Panc1 (cell line): ENCODE results near the gene CD93. TPM values are rescaled to one million over a fixed set of nuclear protein-coding genes. Genes with fewer than 3 reads are reported as not detected.

Experiments used
- ATAC-seq: fragments of 200-7000 bp; cut with Tn5 transposase; 2 replicates; pipeline ENCODE4 v1.9.1; 2020; ENCODE audit warnings: mild to moderate bottlenecking, moderate library complexity
- BruUV-seq: library from RNA; stranded (reverse); fragments of 400-500 nt; replicated peaks from 2 replicates; lab custom pipeline; 2021; lab: Mats Ljungman, UMichigan
- CTCF ChIA-PET: fragments of 300-600 bp; sonication (Branson Sonifier 250); formaldehyde crosslinking; loops from one replicate; lab custom pipeline; 2022; ENCODE audit warnings: antibody characterized with exemption; lab: Charles Lee
- POLR2A ChIA-PET: fragments of 300-600 bp; sonication (Branson Sonifier 250); formaldehyde crosslinking; loops from one replicate; lab custom pipeline; 2022; ENCODE audit warnings: antibody characterized with exemption; lab: Charles Lee
- DNase-seq: peaks from one replicate; pipeline ENCODE4 v3.0.0-alpha.2; 2010; ENCODE audit warnings: low read depth, low spot score
- H3K27ac ChIP-seq: 2 replicates; pipeline ENCODE4 v1.5.1; 2011; ENCODE audit warnings: mild to moderate bottlenecking, low read length, inconsistent platforms
- H3K27me3 ChIP-seq: fragments of 200-500 bp; sonication (Bioruptor generic); 2 replicates; pipeline ENCODE4 v1.6.0; 2014; ENCODE audit warnings: low read length, inconsistent platforms; ENCODE audit not compliant: control insufficient read depth, insufficient read depth
- H3K36me3 ChIP-seq: fragments of 200-500 bp; sonication (Bioruptor generic); 2 replicates; pipeline ENCODE4 v1.5.1; 2014; ENCODE audit warnings: inconsistent platforms, mild to moderate bottlenecking, low read length, moderate library complexity; ENCODE audit not compliant: control insufficient read depth, insufficient read depth
- H3K4me1 ChIP-seq: 2 replicates; pipeline ENCODE4 v1.5.1; 2011; ENCODE audit warnings: inconsistent platforms, mild to moderate bottlenecking, low read length, moderate library complexity; ENCODE audit not compliant: control insufficient read depth, insufficient read depth
- H3K4me3 ChIP-seq, 2 experiments: 2 replicates each; pipeline ENCODE4 v1.5.1; 2011 to 2012; ENCODE audit warnings: low read depth in 2 of 2, low read length in 2 of 2, mild to moderate bottlenecking in 2 of 2, inconsistent platforms in 1 of 2, moderate library complexity in 1 of 2
- H3K9me3 ChIP-seq: fragments of 200-500 bp; sonication (Bioruptor generic); 2 replicates; pipeline ENCODE4 v1.5.1; 2014; ENCODE audit warnings: low read depth, mild to moderate bottlenecking, inconsistent platforms, low read length, moderate library complexity; ENCODE audit not compliant: control insufficient read depth, insufficient read depth
- POLR2AphosphoS5 ChIP-seq: IDR thresholded peaks from 2 replicates; pipeline ENCODE4 v1.6.1; 2012; ENCODE audit warnings: mild to moderate bottlenecking, low read depth, low read length, moderate library complexity
- SIN3A ChIP-seq: IDR thresholded peaks from 2 replicates; pipeline ENCODE4 v1.6.1; 2012; ENCODE audit warnings: low read depth, mild to moderate bottlenecking, low read length, moderate library complexity, borderline replicate concordance; ENCODE audit not compliant: insufficient read depth
- TCF7L2 ChIP-seq: IDR thresholded peaks from 2 replicates; pipeline ENCODE4 v1.6.1; 2011; ENCODE audit warnings: mild to moderate bottlenecking, low read depth, low read length, inconsistent platforms
- in situ Hi-C: cut with HindIII; loops from 2 replicates; pipeline ENCODE4 v1.10.0; 2016; ENCODE audit warnings: low sequenced_read_pairs, low pct_unique_long_range_greater_than_20kb
- intact Hi-C: fragments of 100-400 bp; cut with micrococcal nuclease; formaldehyde crosslinking; loops from one replicate; pipeline ENCODE4 v1.10.0; 2022; ENCODE audit not compliant: unreplicated experiment
- total RNA-seq: library from RNA; stranded (reverse); gene quantifications from one replicate; pipeline ENCODE4 v1.2.1, GENCODE V29; 2021; ENCODE audit not compliant: unreplicated experiment
- TF ChIP-seq, protein P1 (sequence below), 2 experiments: IDR thresholded peaks; 2 replicates each; pipeline ENCODE4 v1.6.1; 2011 to 2012; ENCODE audit warnings: low read depth in 2 of 2, control low read depth in 1 of 2, low read length in 1 of 2, mild to moderate bottlenecking in 1 of 2, moderate library complexity in 1 of 2; ENCODE audit not compliant: insufficient read depth in 1 of 2
- TF ChIP-seq, protein P2 (sequence below): fragments of 450-650 bp; IDR thresholded peaks from 2 replicates; pipeline ENCODE4 v1.5.1; 2017; ENCODE audit warnings: mild to moderate bottlenecking

Gene CD93
- total RNA-seq, 1 experiment from 2014 or later = 0.10 TPM

DNA sequence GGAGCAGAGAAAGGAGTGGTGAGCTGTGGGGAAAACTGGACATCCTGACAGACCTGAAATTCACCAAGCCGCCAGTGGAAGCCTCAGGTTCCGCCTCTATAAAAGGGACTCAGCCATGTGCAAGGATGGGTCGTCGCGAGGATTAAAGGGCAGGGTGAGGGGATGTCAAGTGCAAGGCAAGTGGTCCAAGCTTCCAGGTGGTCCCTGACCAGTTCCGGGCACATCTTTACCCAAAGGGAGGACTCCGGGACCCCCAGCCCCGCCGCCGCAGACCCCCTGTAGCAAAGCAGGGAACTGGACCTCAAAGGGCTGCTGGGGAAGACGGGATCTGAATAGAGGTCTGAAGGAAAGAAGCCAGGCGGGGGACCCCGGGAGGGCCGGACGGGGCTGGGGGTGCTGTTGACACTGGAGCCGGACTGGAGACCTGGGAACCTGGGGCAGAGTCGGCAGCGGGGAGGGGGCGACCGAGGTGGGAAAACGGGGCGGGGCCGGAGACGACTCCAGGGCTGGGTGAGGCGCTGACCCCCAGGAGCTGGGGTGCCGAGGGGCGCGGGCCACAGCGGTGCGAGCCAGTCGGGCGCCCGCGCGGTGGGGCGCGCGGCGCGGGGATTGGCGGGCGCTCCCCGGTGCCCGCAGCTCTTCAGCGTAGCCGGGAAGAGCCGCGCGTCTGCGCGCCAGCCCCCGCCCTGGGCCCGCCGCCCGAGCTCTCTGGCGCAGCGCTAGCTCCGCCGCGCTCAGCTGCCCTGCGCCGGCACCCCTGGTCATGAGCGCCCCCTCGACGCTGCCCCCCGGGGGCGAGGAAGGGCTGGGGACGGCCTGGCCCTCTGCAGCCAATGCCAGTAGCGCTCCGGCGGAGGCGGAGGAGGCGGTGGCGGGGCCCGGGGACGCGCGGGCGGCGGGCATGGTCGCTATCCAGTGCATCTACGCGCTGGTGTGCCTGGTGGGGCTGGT is 51.1 kb downstream of the CD93 start, which contains the start of gene SSTR4:
TSS of gene SSTR4 (plus strand) at position 592 of the 951 bp plus-strand sequence. CDS start at position 764, 172 bp downstream.
- Histone ChIP-seq H3K9me3 (no peaks in the 10 kb centered on the region), H3K27ac (no peak within 1 kb of the TSS), H3K36me3 (no peaks in the 10 kb centered on the region), H3K4me1 (no peaks in the 10 kb centered on the region), H3K27me3 (peaks cover 11% of the 10 kb centered on the region), H3K4me3 (no peak within 1 kb of the TSS)
- ATAC-seq (0 out of 2 replicates have a peak, but pooled peaks have one; percentile 24), DNase-seq (no peak)
- ChIA-PET POLR2A (no interaction called here), CTCF (no interaction called here)
- intact Hi-C loops (no loop called here), in situ Hi-C loops (no loop called here)
- no TSS peak for BruUV-seq
- TF ChIP-seq, protein P1, sequence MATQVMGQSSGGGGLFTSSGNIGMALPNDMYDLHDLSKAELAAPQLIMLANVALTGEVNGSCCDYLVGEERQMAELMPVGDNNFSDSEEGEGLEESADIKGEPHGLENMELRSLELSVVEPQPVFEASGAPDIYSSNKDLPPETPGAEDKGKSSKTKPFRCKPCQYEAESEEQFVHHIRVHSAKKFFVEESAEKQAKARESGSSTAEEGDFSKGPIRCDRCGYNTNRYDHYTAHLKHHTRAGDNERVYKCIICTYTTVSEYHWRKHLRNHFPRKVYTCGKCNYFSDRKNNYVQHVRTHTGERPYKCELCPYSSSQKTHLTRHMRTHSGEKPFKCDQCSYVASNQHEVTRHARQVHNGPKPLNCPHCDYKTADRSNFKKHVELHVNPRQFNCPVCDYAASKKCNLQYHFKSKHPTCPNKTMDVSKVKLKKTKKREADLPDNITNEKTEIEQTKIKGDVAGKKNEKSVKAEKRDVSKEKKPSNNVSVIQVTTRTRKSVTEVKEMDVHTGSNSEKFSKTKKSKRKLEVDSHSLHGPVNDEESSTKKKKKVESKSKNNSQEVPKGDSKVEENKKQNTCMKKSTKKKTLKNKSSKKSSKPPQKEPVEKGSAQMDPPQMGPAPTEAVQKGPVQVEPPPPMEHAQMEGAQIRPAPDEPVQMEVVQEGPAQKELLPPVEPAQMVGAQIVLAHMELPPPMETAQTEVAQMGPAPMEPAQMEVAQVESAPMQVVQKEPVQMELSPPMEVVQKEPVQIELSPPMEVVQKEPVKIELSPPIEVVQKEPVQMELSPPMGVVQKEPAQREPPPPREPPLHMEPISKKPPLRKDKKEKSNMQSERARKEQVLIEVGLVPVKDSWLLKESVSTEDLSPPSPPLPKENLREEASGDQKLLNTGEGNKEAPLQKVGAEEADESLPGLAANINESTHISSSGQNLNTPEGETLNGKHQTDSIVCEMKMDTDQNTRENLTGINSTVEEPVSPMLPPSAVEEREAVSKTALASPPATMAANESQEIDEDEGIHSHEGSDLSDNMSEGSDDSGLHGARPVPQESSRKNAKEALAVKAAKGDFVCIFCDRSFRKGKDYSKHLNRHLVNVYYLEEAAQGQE (IDR thresholded peaks at IDR 0.05; ENCODE audit: insufficient read depth in 1 of 2, low read depth in 2 of 2, low read length in 1 of 2) = no peak
- TF ChIP-seq, protein P2, sequence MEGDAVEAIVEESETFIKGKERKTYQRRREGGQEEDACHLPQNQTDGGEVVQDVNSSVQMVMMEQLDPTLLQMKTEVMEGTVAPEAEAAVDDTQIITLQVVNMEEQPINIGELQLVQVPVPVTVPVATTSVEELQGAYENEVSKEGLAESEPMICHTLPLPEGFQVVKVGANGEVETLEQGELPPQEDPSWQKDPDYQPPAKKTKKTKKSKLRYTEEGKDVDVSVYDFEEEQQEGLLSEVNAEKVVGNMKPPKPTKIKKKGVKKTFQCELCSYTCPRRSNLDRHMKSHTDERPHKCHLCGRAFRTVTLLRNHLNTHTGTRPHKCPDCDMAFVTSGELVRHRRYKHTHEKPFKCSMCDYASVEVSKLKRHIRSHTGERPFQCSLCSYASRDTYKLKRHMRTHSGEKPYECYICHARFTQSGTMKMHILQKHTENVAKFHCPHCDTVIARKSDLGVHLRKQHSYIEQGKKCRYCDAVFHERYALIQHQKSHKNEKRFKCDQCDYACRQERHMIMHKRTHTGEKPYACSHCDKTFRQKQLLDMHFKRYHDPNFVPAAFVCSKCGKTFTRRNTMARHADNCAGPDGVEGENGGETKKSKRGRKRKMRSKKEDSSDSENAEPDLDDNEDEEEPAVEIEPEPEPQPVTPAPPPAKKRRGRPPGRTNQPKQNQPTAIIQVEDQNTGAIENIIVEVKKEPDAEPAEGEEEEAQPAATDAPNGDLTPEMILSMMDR = no peak
- TF ChIP-seq SIN3A (no peak), TCF7L2 (no peak), POLR2AphosphoS5 (no peak)

DNA sequence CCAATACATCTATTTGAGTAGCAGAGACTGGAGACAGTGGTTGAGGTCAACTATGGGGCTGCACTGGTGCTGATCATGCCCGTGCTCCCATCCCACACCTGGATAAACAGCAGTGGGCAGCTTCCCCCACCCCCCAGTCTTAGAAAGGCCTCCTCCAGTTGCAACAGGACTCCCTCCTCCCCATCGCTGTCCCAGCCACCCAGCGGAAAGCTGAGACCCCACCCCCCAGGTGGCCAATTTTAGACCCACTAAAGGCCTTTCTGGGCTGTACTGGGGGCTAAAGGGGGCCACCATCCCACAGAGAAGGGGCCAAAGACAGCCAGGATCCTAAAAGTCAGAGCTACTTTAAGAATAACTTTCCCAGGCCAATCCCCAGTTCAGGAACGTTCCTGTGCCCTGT is 52.2 kb downstream of the CD93 start:
- no peak overlapping the region for H3K27ac ChIP-seq
- no peak for DNase-seq
- CTCF ChIA-PET = no interaction called here
- no peak for TF ChIP-seq POLR2AphosphoS5
- no peak for TF ChIP-seq TCF7L2
- TF ChIP-seq, protein P1 (IDR thresholded peaks at IDR 0.05; ENCODE audit: insufficient read depth in 1 of 2, low read depth in 2 of 2, low read length in 1 of 2) = no peak
- TF ChIP-seq, protein P2 = no peak
- no peak for TF ChIP-seq SIN3A
- POLR2A ChIA-PET = no interaction called here
- no peaks in the 10 kb centered on the region for H3K9me3 ChIP-seq
- in situ Hi-C loops = no loop called here
- BruUV-seq = no TSS peak
- no peak for ATAC-seq
- H3K4me1 ChIP-seq = no peaks in the 10 kb centered on the region
- no peak overlapping the region for H3K4me3 ChIP-seq
- H3K36me3 ChIP-seq = no peaks in the 10 kb centered on the region
- H3K27me3 ChIP-seq = peaks cover 8% of the 10 kb centered on the region
- intact Hi-C loops = no loop called here
